Liver (tissue), 9 donors: ENCODE data around the gene LIMCH1. TPM values are rescaled to one million over a fixed set of nuclear protein-coding genes. Genes with fewer than 3 reads are reported as not detected.

ENCODE experiments used
- DNase-seq: peaks from one replicate; pipeline ENCODE4 v3.0.0-alpha.2; 2017; ENCODE audit warnings: low spot score
- H3K27ac ChIP-seq, 2 donors: one replicate each; pipeline ENCODE4 v1.7.0; 2013; ENCODE audit warnings: inconsistent platforms in 2 of 2, low read length in 2 of 2, control low read depth in 1 of 2, low read depth in 1 of 2, mild to moderate bottlenecking in 1 of 2
- H3K27me3 ChIP-seq, 4 donors: one replicate each; pipeline versions ENCODE4 v1.6.1 to v1.7.0; 2013; ENCODE audit warnings: low read length in 3 of 4, inconsistent platforms in 1 of 4, mild to moderate bottlenecking in 1 of 4, moderate library complexity in 1 of 4; ENCODE audit not compliant: control insufficient read depth in 4 of 4, insufficient read depth in 4 of 4
- H3K36me3 ChIP-seq, 4 donors: one replicate each; pipeline versions ENCODE4 v1.6.1 to v1.7.0; 2013; ENCODE audit warnings: low read length in 3 of 4, mild to moderate bottlenecking in 3 of 4, low read depth in 1 of 4, moderate library complexity in 1 of 4; ENCODE audit not compliant: control insufficient read depth in 4 of 4, insufficient read depth in 3 of 4
- H3K4me1 ChIP-seq, 4 donors: one replicate each; pipeline versions ENCODE4 v1.6.1 to v1.7.0; 2013; ENCODE audit warnings: low read length in 3 of 4, mild to moderate bottlenecking in 3 of 4, moderate library complexity in 1 of 4; ENCODE audit not compliant: control insufficient read depth in 4 of 4, insufficient read depth in 4 of 4
- H3K4me3 ChIP-seq, 3 donors: one replicate each; pipeline versions ENCODE4 v1.6.1 to v1.7.0; 2013; ENCODE audit warnings: low read length in 3 of 3, control low read depth in 1 of 3, low read depth in 1 of 3, mild to moderate bottlenecking in 1 of 3
- H3K9ac ChIP-seq, 2 donors: one replicate each; pipeline ENCODE4 v1.7.0; 2013; ENCODE audit warnings: low read length in 2 of 2, mild to moderate bottlenecking in 2 of 2, moderate library complexity in 2 of 2, control low read depth in 1 of 2, low read depth in 1 of 2
- H3K9me3 ChIP-seq, 4 donors: one replicate each; pipeline versions ENCODE4 v1.6.1 to v1.7.0; 2013; ENCODE audit warnings: low read length in 3 of 4; ENCODE audit not compliant: control insufficient read depth in 4 of 4
- ATF3 ChIP-seq: IDR thresholded peaks from 2 replicates; pipeline ENCODE4 v1.6.1; 2016; ENCODE audit warnings: antibody characterized with exemption
- CTCF ChIP-seq: fragments of 150-350 bp; IDR thresholded peaks from 2 replicates; pipeline ENCODE4 v1.5.1; 2017; ENCODE audit warnings: improper control_type of control experiment, low read depth, low read length; ENCODE audit not compliant: missing input control
- FOXA1 ChIP-seq: IDR thresholded peaks from 2 replicates; pipeline ENCODE4 v1.6.1; 2016; ENCODE audit warnings: antibody characterized with exemption
- FOXA2 ChIP-seq: IDR thresholded peaks from 2 replicates; pipeline ENCODE4 v1.6.1; 2016; ENCODE audit warnings: antibody characterized with exemption
- GABPA ChIP-seq, 2 donors: IDR thresholded peaks in 1 of 2; conservative IDR thresholded peaks in 1 of 2; 2 replicates each; pipeline ENCODE4 v1.6.1; 2016; ENCODE audit warnings: antibody characterized with exemption in 2 of 2, mild to moderate bottlenecking in 1 of 2, moderate library complexity in 1 of 2
- HNF4A ChIP-seq, 2 donors: conservative IDR thresholded peaks; 2 replicates each; pipeline ENCODE4 v1.6.1; 2016; ENCODE audit warnings: antibody characterized with exemption in 2 of 2, mild to moderate bottlenecking in 2 of 2
- HNF4G ChIP-seq: IDR thresholded peaks from 2 replicates; pipeline ENCODE4 v1.6.1; 2016; ENCODE audit warnings: antibody characterized with exemption
- JUND ChIP-seq, 2 donors: IDR thresholded peaks; 2 replicates each; pipeline ENCODE4 v1.6.1; 2016; ENCODE audit warnings: antibody characterized with exemption in 2 of 2
- MAX ChIP-seq: IDR thresholded peaks from 2 replicates; pipeline ENCODE4 v1.6.1; 2016; ENCODE audit warnings: antibody characterized with exemption
- NR2F2 ChIP-seq: IDR thresholded peaks from 2 replicates; pipeline ENCODE4 v1.6.1; 2016; ENCODE audit warnings: antibody characterized with exemption
- RAD21 ChIP-seq, 2 donors: IDR thresholded peaks; 2 replicates each; pipeline ENCODE4 v1.6.1; 2016; ENCODE audit warnings: antibody characterized with exemption in 2 of 2, mild to moderate bottlenecking in 2 of 2
- REST ChIP-seq: IDR thresholded peaks from 2 replicates; pipeline ENCODE4 v1.6.1; 2016; ENCODE audit warnings: antibody characterized with exemption, mild to moderate bottlenecking
- YY1 ChIP-seq: IDR thresholded peaks from 2 replicates; pipeline ENCODE4 v1.6.1; 2016; ENCODE audit warnings: antibody characterized with exemption, mild to moderate bottlenecking
- ZBTB33 ChIP-seq: IDR thresholded peaks from 2 replicates; pipeline ENCODE4 v1.6.1; 2016; ENCODE audit warnings: antibody characterized with exemption
- WGBS: extraction: QIAGEN DNeasy Blood & Tissue Kit; methylation state at CpG from one replicate; pipeline ENCODE4 v1.1.7; 2013; 5-methylcytosine and 5-hydroxymethylcytosine counted together
- polyA plus RNA-seq, 2 donors: library from polyadenylated mRNA; stranded (reverse) in 1 of 2; unstranded in 1 of 2; fragments of 200-250 nt in 1 of 2; fragments of >200 nt in 1 of 2; fragmentation: Nextera tagmentation in 1 of 2; extraction: Ambion mirVana in 1 of 2; gene quantifications; one replicate each; pipeline versions ENCODE4 v1.2.1 to v1.2.3, GENCODE V29; 2013 to 2015
- total RNA-seq, 2 donors: library from RNA; depleted of rRNA; stranded (reverse); fragments of >200 nt; gene quantifications; one replicate each; pipeline ENCODE4 v1.2.3, GENCODE V29; 2014
- donor health status: healthy.
- donor health status: healthy.
- donor health status: healthy.
- donor health status: healthy.
- donor health status: healthy.

Gene LIMCH1
- total and polyA plus RNA-seq, 4 donors, result 2.0 to 30.6 (median 8.1) TPM

- no peak overlapping the region for H3K9ac ChIP-seq
- TF ChIP-seq GABPA (IDR thresholded peaks at IDR 0.05 in 1 of 2, conservative IDR thresholded peaks at IDR 0.05 in 1 of 2), result no peak
- no peak for TF ChIP-seq RAD21 (IDR thresholded peaks at IDR 0.05)
- TF ChIP-seq NR2F2, result no peak
- TF ChIP-seq CTCF, result no peak
- TF ChIP-seq HNF4A (conservative IDR thresholded peaks at IDR 0.05), result no peak
- TF ChIP-seq YY1, result no peak
- no peak for TF ChIP-seq FOXA1
- no peak for TF ChIP-seq REST
- no peak for TF ChIP-seq ATF3
- no peak for TF ChIP-seq FOXA2
- no peak for TF ChIP-seq ZBTB33
- no peaks in the 10 kb centered on the region for H3K36me3 ChIP-seq
- DNase-seq, result no peak
- peaks cover 0 to 2% (median 0%) of the 10 kb centered on the region in 4 donors for H3K4me1 ChIP-seq
- no peaks in the 10 kb centered on the region for H3K9me3 ChIP-seq
- H3K27ac ChIP-seq, result no peak overlapping the region
- WGBS, result 40% methylated on average over 4 of the region's 4 CpGs
- no peaks in the 10 kb centered on the region for H3K27me3 ChIP-seq
- no peak overlapping the region for H3K4me3 ChIP-seq
Measured at GRCh38 chr4:41658163-41658562, 120.2 kb downstream of the LIMCH1 start.

GRCh38 chr4:41660352-41660751 is 122.4 kb downstream of the LIMCH1 start:
- Histone ChIP-seq H3K9me3 (no peaks in the 10 kb centered on the region), H3K27me3 (no peaks in the 10 kb centered on the region), H3K4me1 (peaks cover 0 to 2% (median 0%) of the 10 kb centered on the region in 4 donors), H3K27ac (no peak overlapping the region), H3K4me3 (no peak overlapping the region), H3K36me3 (no peaks in the 10 kb centered on the region), H3K9ac (no peak overlapping the region)
- TF ChIP-seq HNF4G (no peak), ZBTB33 (no peak), RAD21 (IDR thresholded peaks at IDR 0.05) (no peak), JUND (IDR thresholded peaks at IDR 0.05) (no peak), HNF4A (conservative IDR thresholded peaks at IDR 0.05) (no peak), MAX (no peak), ATF3 (no peak), GABPA (IDR thresholded peaks at IDR 0.05 in 1 of 2, conservative IDR thresholded peaks at IDR 0.05 in 1 of 2) (no peak), CTCF (no peak), FOXA1 (no peak)
- WGBS, result 86% methylated on average over 3 of the region's 3 CpGs
- no peak for DNase-seq
